Measurements from ENCODE around the gene PTPDC1. TPM values are rescaled to one million over a fixed set of nuclear protein-coding genes. Genes with fewer than 3 reads are reported as not detected.

The PTPDC1 gene
- 14.4 and 15.9 TPM in 2 replicates for total RNA-seq (ENCODE audit: low replicate concordance)

- H3K27ac ChIP-seq, result no peak within 1 kb of the TSS
- no peaks in the 10 kb centered on the region for H3K36me3 ChIP-seq
Observed at GRCh38 chr9:94084314-94084713, at the start of gene PTPDC1. TSS of gene PTPDC1 (plus strand) at chr9:94084464. CDS start at chr9:94084531, 67 bp downstream.

GRCh38 chr9:94034511-94034910, 49.8 kb upstream of the PTPDC1 start:
- Mint-ChIP-seq H3K27ac (no peak overlapping the region), H3K4me1 (peaks cover 12% of the 10 kb centered on the region), H3K36me3 (peaks cover 7% of the 10 kb centered on the region), H3K27me3 (ENCODE audit: insufficient read depth, low read depth) (peaks cover 2% of the 10 kb centered on the region), H3K9me3 (peaks cover 15% of the 10 kb centered on the region), H3K4me3 (no peak overlapping the region)
- Histone ChIP-seq H3K4me2 (no peak overlapping the region), H3K36me3 (no peaks in the 10 kb centered on the region), H3K9me3 (ENCODE audit: low read depth) (no peaks in the 10 kb centered on the region), H3F3A (ENCODE audit: low read depth) (no peaks in the 10 kb centered on the region), H3K4me1 (no peaks in the 10 kb centered on the region), H3K27me3 (peaks cover 19% of the 10 kb centered on the region), H4K20me1 (ENCODE audit: low read depth) (no peaks in the 10 kb centered on the region), H2AFZ (replicated peaks) (no peak overlapping the region), H3K9ac (no peak overlapping the region), H3K79me2 (ENCODE audit: low read depth) (no peaks in the 10 kb centered on the region), H3K27ac (no peak overlapping the region), H3K4me3 (no peak overlapping the region)
- no peak for DNase-seq (ENCODE audit: low spot score)
- TF ChIP-seq EZH2phosphoT487 (IDR thresholded peaks at IDR 0.05) (no peak), CTCF (IDR thresholded peaks at IDR 0.05) (no peak), EZH2 (IDR thresholded peaks at IDR 0.05) (no peak)

More at GRCh38 chr9:94084314-94084713, at the start of gene PTPDC1:
- no peaks in the 10 kb centered on the region for H3K9me3 ChIP-seq (ENCODE audit: low read depth)
- Mint-ChIP-seq H3K4me1 (peaks cover 56% of the 10 kb centered on the region), H3K36me3 (peaks cover 10% of the 10 kb centered on the region), H3K9me3 (no peaks in the 10 kb centered on the region), H3K4me3 (peak within 1 kb of the TSS; percentile 81), H3K27me3 (ENCODE audit: insufficient read depth, low read depth) (no peaks in the 10 kb centered on the region), H3K27ac (peak within 1 kb of the TSS; percentile 84)
- H3K4me2 ChIP-seq, result peak within 1 kb of the TSS; percentile 54
- peaks cover 18% of the 10 kb centered on the region for H3K4me1 ChIP-seq
- no peaks in the 10 kb centered on the region for H3F3A ChIP-seq (ENCODE audit: low read depth)
- H3K9ac ChIP-seq, result no peak within 1 kb of the TSS
- DNase-seq (ENCODE audit: low spot score), result peak; percentile 78
- peak within 1 kb of the TSS; percentile 16 for H3K4me3 ChIP-seq
- no peaks in the 10 kb centered on the region for H3K27me3 ChIP-seq
- peak within 1 kb of the TSS; percentile 22 for H2AFZ ChIP-seq (replicated peaks)
- no peaks in the 10 kb centered on the region for H4K20me1 ChIP-seq (ENCODE audit: low read depth)
- TF ChIP-seq EZH2 (IDR thresholded peaks at IDR 0.05) (no peak), EZH2phosphoT487 (IDR thresholded peaks at IDR 0.05) (no peak), CTCF (IDR thresholded peaks at IDR 0.05) (no peak)
- no peaks in the 10 kb centered on the region for H3K79me2 ChIP-seq (ENCODE audit: low read depth)

- no peak for TF ChIP-seq EZH2phosphoT487 (IDR thresholded peaks at IDR 0.05)
- TF ChIP-seq EZH2 (IDR thresholded peaks at IDR 0.05), result no peak
- TF ChIP-seq CTCF (IDR thresholded peaks at IDR 0.05), result no peak
- Histone ChIP-seq H3K27ac (no peak overlapping the region), H3K36me3 (no peaks in the 10 kb centered on the region), H3K27me3 (no peaks in the 10 kb centered on the region), H3K4me1 (no peaks in the 10 kb centered on the region), H3F3A (ENCODE audit: low read depth) (no peaks in the 10 kb centered on the region), H3K9me3 (ENCODE audit: low read depth) (no peaks in the 10 kb centered on the region), H3K4me3 (no peak overlapping the region), H3K4me2 (no peak overlapping the region), H3K9ac (no peak overlapping the region), H3K79me2 (ENCODE audit: low read depth) (no peaks in the 10 kb centered on the region), H2AFZ (replicated peaks) (no peak overlapping the region), H4K20me1 (ENCODE audit: low read depth) (no peaks in the 10 kb centered on the region)
- peaks cover 10% of the 10 kb centered on the region for H3K9me3 Mint-ChIP-seq
- no peaks in the 10 kb centered on the region for H3K4me1 Mint-ChIP-seq
- H3K27ac Mint-ChIP-seq, result no peak overlapping the region
- no peaks in the 10 kb centered on the region for H3K27me3 Mint-ChIP-seq (ENCODE audit: insufficient read depth, low read depth)
- H3K4me3 Mint-ChIP-seq, result no peak overlapping the region
- DNase-seq (ENCODE audit: low spot score), result no peak
- peaks cover 6% of the 10 kb centered on the region for H3K36me3 Mint-ChIP-seq
Observed at GRCh38 chr9:94039786-94040185, 44.5 kb upstream of the PTPDC1 start.
